Endodermal cell (in vitro differentiated cells): ENCODE measurements around the gene CFHR2. TPM values are rescaled to one million over a fixed set of nuclear protein-coding genes. Genes with fewer than 3 reads are reported as not detected.

Experiments
- DNase-seq: peaks from one replicate; pipeline ENCODE4 v3.0.0-alpha.2; 2017
- H3K27ac ChIP-seq: 2 replicates; pipeline ENCODE4 v1.5.1; 2013; ENCODE audit warnings: mild to moderate bottlenecking, low read depth, low read length, moderate library complexity
- H3K27me3 ChIP-seq: 2 replicates; pipeline ENCODE4 v1.6.1; 2013; ENCODE audit warnings: mild to moderate bottlenecking, low read length, moderate library complexity; ENCODE audit not compliant: insufficient read depth, control insufficient read depth, poor library complexity, severe bottlenecking
- H3K36me3 ChIP-seq: 2 replicates; pipeline ENCODE4 v1.7.0; 2013; ENCODE audit warnings: mild to moderate bottlenecking, low read length, moderate library complexity; ENCODE audit not compliant: control insufficient read depth, insufficient read depth
- H3K4me1 ChIP-seq: one replicate; pipeline ENCODE4 v1.7.0; 2013; ENCODE audit warnings: low read length; ENCODE audit not compliant: control insufficient read depth, insufficient read depth
- H3K4me3 ChIP-seq: 2 replicates; pipeline ENCODE4 v1.5.1; 2013; ENCODE audit warnings: mild to moderate bottlenecking, low read length, moderate library complexity
- H3K9ac ChIP-seq: 2 replicates; pipeline ENCODE4 v1.6.1; 2013; ENCODE audit warnings: mild to moderate bottlenecking, low read length, moderate library complexity; ENCODE audit not compliant: poor library complexity, severe bottlenecking; ENCODE audit errors: extremely low read depth
- H3K9me3 ChIP-seq: 2 replicates; pipeline ENCODE4 v1.6.1; 2013; ENCODE audit warnings: mild to moderate bottlenecking, low read length, moderate library complexity; ENCODE audit not compliant: control insufficient read depth
- H3K27ac Mint-ChIP-seq: 2 replicates; pipeline ENCODE4 v1.8.0; 2020; ENCODE audit warnings: mixed read lengths
- H3K27me3 Mint-ChIP-seq: 2 replicates; pipeline ENCODE4 v1.8.0; 2021; ENCODE audit warnings: mild to moderate bottlenecking, mixed read lengths; ENCODE audit not compliant: insufficient read depth
- H3K36me3 Mint-ChIP-seq: 2 replicates; pipeline ENCODE4 v1.8.0; 2020; ENCODE audit warnings: low read depth, mixed read lengths
- H3K4me1 Mint-ChIP-seq: 2 replicates; pipeline ENCODE4 v1.8.0; 2020; ENCODE audit warnings: mixed read lengths
- H3K4me3 Mint-ChIP-seq: 2 replicates; pipeline ENCODE4 v1.8.0; 2020; ENCODE audit warnings: mild to moderate bottlenecking, moderate library complexity, mixed read lengths
- H3K9me3 Mint-ChIP-seq: 2 replicates; pipeline ENCODE4 v1.8.0; 2020; ENCODE audit warnings: mild to moderate bottlenecking, mixed read lengths
- CTCF ChIP-seq: fragments of 200-600 bp; sonication (generic); conservative IDR thresholded peaks from 2 replicates; pipeline ENCODE4 v1.5.0; 2021; ENCODE audit warnings: antibody characterized with exemption, mild to moderate bottlenecking
- WGBS, 2 experiments: methylation state at CpG; one replicate each; pipeline versions ENCODE4 v1.1.5 to v1.1.7; 2013; ENCODE audit warnings: missing lambda C conversion rate in 2 of 2, mixed read lengths in 1 of 2; ENCODE audit not compliant: insufficient coverage in 1 of 2, insufficient read length in 1 of 2; 5-methylcytosine and 5-hydroxymethylcytosine counted together
- total RNA-seq, 2 donors: library from RNA; stranded (reverse); fragmentation: NEBNext Ultra II Directional in 1 of 2; extraction: Animal tissue kit (Norgen Biotek cat#: 25700) in 1 of 2; gene quantifications; 2 replicates in 1 of 2; 3 replicates in 1 of 2; pipeline ENCODE4 v1.2.1, GENCODE V29; 2021

The CFHR2 gene
- total RNA-seq, 2 donors from 2014 or later = not detected

GRCh38 chr1:197008861-197009260 is 65.3 kb downstream of the CFHR2 start:
- no peak for DNase-seq
- H3K4me3 ChIP-seq = no peak overlapping the region
- H3K9me3 ChIP-seq = peaks cover 8% of the 10 kb centered on the region
- no peaks in the 10 kb centered on the region for H3K27me3 ChIP-seq
- no peaks in the 10 kb centered on the region for H3K4me1 ChIP-seq
- Mint-ChIP-seq H3K27ac (no peak overlapping the region), H3K36me3 (no peaks in the 10 kb centered on the region), H3K4me3 (no peak overlapping the region), H3K27me3 (no peaks in the 10 kb centered on the region), H3K4me1 (no peaks in the 10 kb centered on the region), H3K9me3 (peaks cover 15% of the 10 kb centered on the region)
- no peaks in the 10 kb centered on the region for H3K36me3 ChIP-seq
- TF ChIP-seq CTCF = no peak
- H3K9ac ChIP-seq = no peak overlapping the region
- 80 to 82% methylated on average over 1 to 6 of the region's 6 CpGs for WGBS, 2 experiments
- H3K27ac ChIP-seq = no peak overlapping the region

Other genes with a start within 250 kb of the CFHR2 start
- gene CFHR3, start 168.9 kb upstream of the CFHR2 start, total RNA-seq = 1 to 10 TPM in 1 of 2 donors, not detected in 1; 1.0 TPM
- not detected for gene CFHR1, start 124.0 kb upstream of the CFHR2 start, total RNA-seq
- gene CFHR4, start 55.7 kb upstream of the CFHR2 start, total RNA-seq = not detected
- not detected for gene CFHR5, start 33.8 kb downstream of the CFHR2 start, total RNA-seq
- not detected for gene F13B, start 123.5 kb downstream of the CFHR2 start, total RNA-seq
- 10 to 100 TPM; 31.7 to 35.1 TPM for gene ASPM, start 202.9 kb downstream of the CFHR2 start, total RNA-seq